ENCODE measurements around the gene DDX54.
A peak's percentile ranks its signal among the peaks of the same experiment; 100 is the strongest.

Gene DDX54

GRCh38 chr12:113185180-113186032 is at the start of gene DDX54, which contains the start of gene RITA1:
Gene DDX54, minus strand, starts transcription at chr12:113185478. Its CDS starts 27 bp downstream, at chr12:113185451.
Gene RITA1, plus strand, starts transcription at chr12:113185721. Its CDS starts 1,026 bp downstream, at chr12:113186747.
- DNase-seq (ENCODE audit: low spot score), result peak; percentile 91

GRCh38 chr12:113234483-113234882 is 49.2 kb upstream of the DDX54 start:
- DNase-seq (ENCODE audit: low spot score), result no peak

GRCh38 chr12:113233967-113234366 is 48.7 kb upstream of the DDX54 start:
- DNase-seq (ENCODE audit: low spot score), result no peak

GRCh38 chr12:113232840-113233585 is 47.7 kb upstream of the DDX54 start:
- DNase-seq (ENCODE audit: low spot score), result no peak

GRCh38 chr12:113232089-113232839 is 47.0 kb upstream of the DDX54 start:
- DNase-seq (ENCODE audit: low spot score), result no peak

GRCh38 chr12:113231235-113232088 is 46.2 kb upstream of the DDX54 start:
- DNase-seq (ENCODE audit: low spot score), result no peak

GRCh38 chr12:113230315-113231234 is 45.3 kb upstream of the DDX54 start:
- DNase-seq (ENCODE audit: low spot score), result no peak

GRCh38 chr12:113228394-113229028 is 43.2 kb upstream of the DDX54 start:
- no peak for DNase-seq (ENCODE audit: low spot score)

- DNase-seq (ENCODE audit: low spot score), result no peak
These were observed 42.6 kb upstream of the DDX54 start for GRCh38 chr12:113227686-113228391.

GRCh38 chr12:113226696-113227568 is 41.7 kb upstream of the DDX54 start:
- no peak for DNase-seq (ENCODE audit: low spot score)

GRCh38 chr12:113224955-113225354 is 39.7 kb upstream of the DDX54 start:
- no peak for DNase-seq (ENCODE audit: low spot score)

- no peak for DNase-seq (ENCODE audit: low spot score)
These were observed 37.7 kb upstream of the DDX54 start for GRCh38 chr12:113222730-113223531.

- no peak for DNase-seq (ENCODE audit: low spot score)
These were observed 36.9 kb upstream of the DDX54 start for GRCh38 chr12:113221997-113222729.

GRCh38 chr12:113221181-113221996 is 36.1 kb upstream of the DDX54 start, which contains the start of gene TPCN1:
Gene TPCN1, plus strand, starts transcription at chr12:113221464. Its CDS starts 5,389 bp downstream, at chr12:113226853.
- DNase-seq (ENCODE audit: low spot score), result peak; percentile 98

GRCh38 chr12:113220593-113221180 is 35.4 kb upstream of the DDX54 start:
- DNase-seq (ENCODE audit: low spot score), result no peak

All from left forelimb (tissue), 1 donor.